PC-9 (cell line): Measurements from ENCODE around the gene FERMT3.

Experiments
- EZH2 ChIP-seq: fragments of 200-600 bp; sonication (generic); IDR thresholded peaks from 2 replicates; pipeline ENCODE4 v1.8.0; 2017; ENCODE audit warnings: antibody characterized with exemption, low read depth
- TF ChIP-seq, protein P1 (sequence below): fragments of 200-600 bp; sonication (generic); conservative IDR thresholded peaks from 2 replicates; pipeline ENCODE4 v1.6.1; 2017; ENCODE audit warnings: mixed run types, antibody characterized with exemption, mild to moderate bottlenecking, moderate library complexity

DNA sequence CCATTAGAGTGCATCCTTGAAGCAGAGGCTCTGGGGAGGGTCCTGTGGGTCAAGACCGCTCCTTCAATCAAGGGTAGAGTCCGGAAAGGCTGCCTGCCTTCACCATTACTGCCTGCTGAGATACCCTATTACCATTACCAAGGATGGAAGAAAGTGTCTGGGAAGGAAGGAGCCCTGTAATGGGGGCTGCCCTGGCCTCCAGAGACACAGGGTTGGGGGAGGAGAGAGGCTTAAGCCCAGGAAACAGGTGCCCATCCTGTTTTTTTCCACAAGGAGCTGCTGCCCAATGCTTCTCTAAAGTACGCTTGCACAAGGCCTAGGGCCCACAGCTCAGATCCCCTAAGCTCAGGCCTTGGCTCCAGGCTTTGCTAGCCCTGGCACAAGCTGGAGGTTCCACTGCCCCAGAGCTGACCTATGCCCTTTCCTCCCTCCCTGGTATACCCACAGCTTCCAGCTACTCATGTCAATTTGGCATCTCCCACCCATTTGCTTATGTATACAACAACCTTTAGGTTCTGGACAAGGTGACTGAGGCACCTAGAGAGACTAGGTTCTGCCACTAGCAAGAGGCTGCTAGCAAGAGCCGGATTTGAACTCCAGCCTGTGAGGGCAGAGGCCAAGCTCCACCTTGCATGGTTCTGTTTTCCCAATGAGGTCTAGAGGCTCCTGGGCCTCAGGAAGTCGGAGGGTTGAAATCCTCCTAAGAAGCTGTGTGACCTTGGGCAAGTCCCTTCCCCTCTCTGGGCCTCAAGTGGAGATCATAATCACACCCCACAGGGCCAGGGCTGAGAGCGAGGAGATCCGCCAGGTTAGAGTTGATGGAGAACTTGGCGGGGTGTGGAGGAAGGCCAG lies 43.3 kb downstream of the FERMT3 start:
- TF ChIP-seq EZH2: no peak
- TF ChIP-seq, protein P1, sequence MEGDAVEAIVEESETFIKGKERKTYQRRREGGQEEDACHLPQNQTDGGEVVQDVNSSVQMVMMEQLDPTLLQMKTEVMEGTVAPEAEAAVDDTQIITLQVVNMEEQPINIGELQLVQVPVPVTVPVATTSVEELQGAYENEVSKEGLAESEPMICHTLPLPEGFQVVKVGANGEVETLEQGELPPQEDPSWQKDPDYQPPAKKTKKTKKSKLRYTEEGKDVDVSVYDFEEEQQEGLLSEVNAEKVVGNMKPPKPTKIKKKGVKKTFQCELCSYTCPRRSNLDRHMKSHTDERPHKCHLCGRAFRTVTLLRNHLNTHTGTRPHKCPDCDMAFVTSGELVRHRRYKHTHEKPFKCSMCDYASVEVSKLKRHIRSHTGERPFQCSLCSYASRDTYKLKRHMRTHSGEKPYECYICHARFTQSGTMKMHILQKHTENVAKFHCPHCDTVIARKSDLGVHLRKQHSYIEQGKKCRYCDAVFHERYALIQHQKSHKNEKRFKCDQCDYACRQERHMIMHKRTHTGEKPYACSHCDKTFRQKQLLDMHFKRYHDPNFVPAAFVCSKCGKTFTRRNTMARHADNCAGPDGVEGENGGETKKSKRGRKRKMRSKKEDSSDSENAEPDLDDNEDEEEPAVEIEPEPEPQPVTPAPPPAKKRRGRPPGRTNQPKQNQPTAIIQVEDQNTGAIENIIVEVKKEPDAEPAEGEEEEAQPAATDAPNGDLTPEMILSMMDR: no peak
